ENCODE measurements around the gene CRACR2B.

DNA sequence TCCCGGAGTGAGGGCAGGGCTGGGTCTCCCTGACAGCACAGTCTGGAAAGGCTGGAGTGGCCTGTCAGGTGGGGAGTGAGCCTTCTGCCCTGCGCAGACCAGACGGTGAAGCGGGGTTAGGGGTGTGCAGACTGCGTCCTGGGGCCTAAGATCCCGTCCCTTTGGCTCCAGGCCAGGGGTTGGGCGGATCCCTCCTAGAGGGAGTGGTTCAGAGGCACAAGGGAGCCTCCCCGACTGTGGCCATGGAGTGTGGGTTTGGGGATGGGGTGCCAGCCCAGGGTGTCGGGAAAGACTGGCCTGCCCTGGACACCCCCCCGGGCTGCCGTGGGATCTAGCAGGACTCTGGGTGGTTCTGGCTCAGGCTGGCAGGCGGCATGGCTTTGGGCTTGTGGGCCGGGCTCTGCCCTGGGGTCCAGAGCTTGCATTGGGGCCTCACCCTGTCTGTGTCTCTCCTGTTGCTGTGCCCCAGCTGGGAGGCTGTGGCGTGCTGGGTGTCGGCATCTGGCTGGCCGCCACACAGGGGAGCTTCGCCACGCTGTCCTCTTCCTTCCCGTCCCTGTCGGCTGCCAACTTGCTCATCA is 34.5 kb downstream of the CRACR2B start:
- no peak for TF ChIP-seq POLR2AphosphoS5 (IDR thresholded peaks at IDR 0.05)
- TF ChIP-seq, protein P1, sequence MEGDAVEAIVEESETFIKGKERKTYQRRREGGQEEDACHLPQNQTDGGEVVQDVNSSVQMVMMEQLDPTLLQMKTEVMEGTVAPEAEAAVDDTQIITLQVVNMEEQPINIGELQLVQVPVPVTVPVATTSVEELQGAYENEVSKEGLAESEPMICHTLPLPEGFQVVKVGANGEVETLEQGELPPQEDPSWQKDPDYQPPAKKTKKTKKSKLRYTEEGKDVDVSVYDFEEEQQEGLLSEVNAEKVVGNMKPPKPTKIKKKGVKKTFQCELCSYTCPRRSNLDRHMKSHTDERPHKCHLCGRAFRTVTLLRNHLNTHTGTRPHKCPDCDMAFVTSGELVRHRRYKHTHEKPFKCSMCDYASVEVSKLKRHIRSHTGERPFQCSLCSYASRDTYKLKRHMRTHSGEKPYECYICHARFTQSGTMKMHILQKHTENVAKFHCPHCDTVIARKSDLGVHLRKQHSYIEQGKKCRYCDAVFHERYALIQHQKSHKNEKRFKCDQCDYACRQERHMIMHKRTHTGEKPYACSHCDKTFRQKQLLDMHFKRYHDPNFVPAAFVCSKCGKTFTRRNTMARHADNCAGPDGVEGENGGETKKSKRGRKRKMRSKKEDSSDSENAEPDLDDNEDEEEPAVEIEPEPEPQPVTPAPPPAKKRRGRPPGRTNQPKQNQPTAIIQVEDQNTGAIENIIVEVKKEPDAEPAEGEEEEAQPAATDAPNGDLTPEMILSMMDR (IDR thresholded peaks at IDR 0.05) = no peak

All from prostate gland (tissue), 2 donors.